Sigmoid colon (tissue), 3 donors: Measurements from ENCODE around the gene LAMC3.

Experiments used
- CTCF ChIP-seq, 4 experiments: fragments of 450-650 bp in 3 of 4; fragments of 200-600 bp in 1 of 4; IDR thresholded peaks; one replicate each; pipeline ENCODE4 v1.5.1; 2016 to 2019; ENCODE audit warnings: antibody characterized with exemption in 4 of 4, mild to moderate bottlenecking in 3 of 4, moderate library complexity in 2 of 4
- POLR2A ChIP-seq, 2 donors: fragments of 450-650 bp; IDR thresholded peaks; one replicate each; pipeline ENCODE4 v1.6.1; 2016; ENCODE audit warnings: antibody characterized with exemption in 2 of 2, mild to moderate bottlenecking in 2 of 2, moderate library complexity in 2 of 2

- TF ChIP-seq CTCF (IDR thresholded peaks at IDR 0.05): no peak
- TF ChIP-seq POLR2A (IDR thresholded peaks at IDR 0.05): no peak
Observed at GRCh38 chr9:130970855-130971254, 38.1 kb upstream of the LAMC3 start.
